HCT116 (cell line): ENCODE measurements around the gene AGTRAP. TPM values are rescaled to one million over a fixed set of nuclear protein-coding genes. Genes with fewer than 3 reads are reported as not detected.
A peak's percentile ranks its signal among the peaks of the same experiment; 100 is the strongest.

ENCODE experiments used
- ATAC-seq: fragments of 200-7000 bp; cut with Tn5 transposase; 2 replicates; pipeline ENCODE4 v1.9.1; 2020; ENCODE audit warnings: mild to moderate bottlenecking, moderate library complexity
- BruUV-seq: library from RNA; stranded (reverse); fragments of 400-500 nt; replicated peaks from 2 replicates; lab custom pipeline; 2021; lab: Mats Ljungman, UMichigan
- CTCF ChIA-PET: fragments of 300-600 bp; sonication (Branson Sonifier 250); formaldehyde crosslinking; loops from one replicate; lab custom pipeline; 2021; ENCODE audit warnings: antibody characterized with exemption; lab: Charles Lee
- POLR2A ChIA-PET: fragments of 300-600, 350-600 bp; sonication (Branson Sonifier 250); formaldehyde crosslinking; loops from one replicate; lab custom pipeline; 2021; ENCODE audit warnings: antibody characterized with exemption; lab: Charles Lee
- RAD21 ChIA-PET, 2 experiments: fragments of 300-600 bp; sonication (Branson Sonifier 250); formaldehyde crosslinking; loops; one replicate each; lab custom pipeline; 2023; ENCODE audit warnings: low total read pairs in 2 of 2; ENCODE audit not compliant: uncharacterized antibody in 2 of 2, unreplicated experiment in 2 of 2, low non-redundant PET in 1 of 2; lab: Charles Lee
- DNase-seq: peaks from one replicate; pipeline ENCODE4 v3.0.0-alpha.2; 2010; ENCODE audit warnings: low read depth, low spot score
- H2AFZ ChIP-seq: fragments of 200-600 bp; shearing (Covaris generic), sonication (generic); 2 replicates; pipeline ENCODE4 v1.6.1; 2017; ENCODE audit warnings: low read depth, mixed run types, mixed read lengths, antibody characterized with exemption, low read length; ENCODE audit not compliant: poor library complexity, severe bottlenecking
- H3K27ac ChIP-seq: 2 replicates; pipeline ENCODE4 v1.5.1; 2012; ENCODE audit warnings: low read depth, low read length
- H3K27me3 ChIP-seq: fragments of 200-600 bp; sonication (generic); 2 replicates; pipeline ENCODE4 v1.6.1; 2016; ENCODE audit warnings: mixed run types, low read length, mixed read lengths; ENCODE audit not compliant: insufficient read depth
- H3K36me3 ChIP-seq, 2 experiments: fragments of 200-500 bp in 1 of 2; fragments of 200-600 bp in 1 of 2; sonication (Bioruptor generic) in 1 of 2; sonication (generic) in 1 of 2; 2 replicates each; pipeline versions ENCODE4 v1.5.1 to v1.6.1; 2014 to 2016; ENCODE audit warnings: low read length in 2 of 2, inconsistent platforms in 1 of 2, mixed read lengths in 1 of 2, mixed run types in 1 of 2; ENCODE audit not compliant: insufficient read depth in 2 of 2, control insufficient read depth in 1 of 2
- H3K4me1 ChIP-seq, 2 experiments: fragments of 200-600 bp in 1 of 2; sonication (generic) in 1 of 2; 2 replicates each; pipeline versions ENCODE4 v1.5.1 to v1.6.1; 2012 to 2017; ENCODE audit warnings: low read length in 2 of 2, inconsistent platforms in 1 of 2, mild to moderate bottlenecking in 1 of 2, mixed read lengths in 1 of 2, mixed run types in 1 of 2, moderate library complexity in 1 of 2; ENCODE audit not compliant: insufficient read depth in 2 of 2, control insufficient read depth in 1 of 2
- H3K4me2 ChIP-seq: fragments of 200-600 bp; sonication (generic); 2 replicates; pipeline ENCODE4 v1.6.1; 2017; ENCODE audit warnings: mixed run types, low read length, mixed read lengths
- H3K4me3 ChIP-seq, 2 experiments: fragments of 200-600 bp in 1 of 2; sonication (generic) in 1 of 2; replicated peaks in 1 of 2; 2 replicates each; pipeline ENCODE4 v1.5.1; 2011 to 2016; ENCODE audit warnings: low read length in 2 of 2, control low read depth in 1 of 2, low read depth in 1 of 2, mild to moderate bottlenecking in 1 of 2, mixed read lengths in 1 of 2, mixed run types in 1 of 2
- H3K79me2 ChIP-seq: fragments of 200-600 bp; sonication (generic); 2 replicates; pipeline ENCODE4 v1.6.1; 2017; ENCODE audit warnings: mild to moderate bottlenecking, mixed run types, low read length, moderate library complexity, mixed read lengths; ENCODE audit not compliant: insufficient read depth
- H3K9ac ChIP-seq: fragments of 200-600 bp; sonication (generic); 2 replicates; pipeline ENCODE4 v1.6.1; 2016; ENCODE audit warnings: low read length, mixed read lengths
- H3K9me2 ChIP-seq: fragments of 200-600 bp; sonication (generic), shearing (Covaris generic); 2 replicates; pipeline ENCODE4 v1.6.1; 2017; ENCODE audit warnings: mixed run types, mild to moderate bottlenecking, moderate library complexity; ENCODE audit not compliant: insufficient read depth
- H3K9me3 ChIP-seq, 2 experiments: fragments of 200-500 bp in 1 of 2; fragments of 200-600 bp in 1 of 2; sonication (Bioruptor generic) in 1 of 2; sonication (generic) in 1 of 2; 2 replicates each; pipeline ENCODE4 v1.6.1; 2014 to 2017; ENCODE audit warnings: low read length in 2 of 2, mixed read lengths in 2 of 2, inconsistent platforms in 1 of 2, low read depth in 1 of 2, mild to moderate bottlenecking in 1 of 2, mixed run types in 1 of 2, moderate library complexity in 1 of 2; ENCODE audit not compliant: control insufficient read depth in 1 of 2, insufficient read depth in 1 of 2
- H4K20me1 ChIP-seq: fragments of 200-600 bp; sonication (generic), shearing (Covaris generic); 2 replicates; pipeline ENCODE4 v1.6.1; 2017; ENCODE audit warnings: mixed run types, mild to moderate bottlenecking, moderate library complexity; ENCODE audit not compliant: insufficient read depth
- CBX3 ChIP-seq: IDR thresholded peaks from 2 replicates; pipeline ENCODE4 v1.6.1; 2012; ENCODE audit warnings: low read depth
- CEBPB ChIP-seq: IDR thresholded peaks from 2 replicates; pipeline ENCODE4 v1.6.1; 2012; ENCODE audit warnings: low read depth
- ELF1 ChIP-seq: IDR thresholded peaks from 2 replicates; pipeline ENCODE4 v1.6.1; 2012; ENCODE audit warnings: low read depth, borderline replicate concordance
- EZH2 ChIP-seq: fragments of 200-600 bp; sonication (generic); IDR thresholded peaks from 2 replicates; pipeline ENCODE4 v1.6.1; 2017; ENCODE audit warnings: antibody characterized with exemption, mixed run types
- EZH2phosphoT487 ChIP-seq: fragments of 200-600 bp; IDR thresholded peaks from 2 replicates; pipeline ENCODE4 v1.6.1; 2018; ENCODE audit warnings: antibody characterized with exemption, borderline replicate concordance
- POLR2AphosphoS5 ChIP-seq: IDR thresholded peaks from 2 replicates; pipeline ENCODE4 v1.6.1; 2011; ENCODE audit warnings: mild to moderate bottlenecking, low read depth, low read length, moderate library complexity
- SIN3A ChIP-seq: IDR thresholded peaks from 2 replicates; pipeline ENCODE4 v1.6.1; 2012; ENCODE audit warnings: low read depth
- YY1 ChIP-seq: IDR thresholded peaks from 2 replicates; pipeline ENCODE4 v1.6.1; 2011; ENCODE audit warnings: low read length, low read depth, moderate library complexity, mild to moderate bottlenecking; ENCODE audit not compliant: insufficient replicate concordance; ENCODE audit errors: extremely low read depth
- intact Hi-C: fragments of 100-400 bp; cut with micrococcal nuclease; formaldehyde crosslinking; loops from 2 replicates; pipeline ENCODE4 v1.10.0; 2022
- total RNA-seq: library from RNA; stranded (reverse); gene quantifications from one replicate; pipeline ENCODE4 v1.2.1, GENCODE V29; 2021; ENCODE audit not compliant: unreplicated experiment

The AGTRAP gene
- total RNA-seq, 1 experiment from 2014 or later = 49.0 TPM

- H3K4me2 ChIP-seq = no peak overlapping the region
- no peaks in the 10 kb centered on the region for H3K27me3 ChIP-seq
- CTCF ChIA-PET = no interaction called here
- no peaks in the 10 kb centered on the region for H3K9me2 ChIP-seq
- ATAC-seq (no peak), DNase-seq (no peak)
- 0 out of 2 replicates have a peak, but pooled peaks have one; percentile 17 for TF ChIP-seq CBX3
- TF ChIP-seq EZH2 = no peak
- no peak overlapping the region for H3K4me3 ChIP-seq
- H3K27ac ChIP-seq = no peak overlapping the region
- H2AFZ ChIP-seq = no peak overlapping the region
- no peaks in the 10 kb centered on the region for H3K36me3 ChIP-seq
- BruUV-seq = no TSS peak
- intact Hi-C loops = no loop called here
- POLR2A ChIA-PET = no interaction called here
- H3K9me3 ChIP-seq = no peaks in the 10 kb centered on the region; a peak in 1 of 4 replicates
- no peak overlapping the region for H3K9ac ChIP-seq
- H4K20me1 ChIP-seq = no peaks in the 10 kb centered on the region
- H3K4me1 ChIP-seq = peaks cover 0 to 6% of the 10 kb centered on the region in 2 experiments; a peak in 1 of 4 replicates
- H3K79me2 ChIP-seq = no peaks in the 10 kb centered on the region
- RAD21 ChIA-PET = no interaction called here
Measured at GRCh38 chr1:11757047-11757446, 21.1 kb downstream of the AGTRAP start.

- no peaks in the 10 kb centered on the region for H3K36me3 ChIP-seq
- H3K27ac ChIP-seq = no peak overlapping the region
- TF ChIP-seq CEBPB (no peak), EZH2 (no peak), POLR2AphosphoS5 (no peak), SIN3A (no peak), ELF1 (no peak), YY1 (no peak), EZH2phosphoT487 (no peak), CBX3 (no peak)
- no peak for DNase-seq
- no peak overlapping the region for H2AFZ ChIP-seq
- no peak for ATAC-seq
- H3K9ac ChIP-seq = no peak overlapping the region
- no peaks in the 10 kb centered on the region for H3K27me3 ChIP-seq
- intact Hi-C loops = no loop called here
- no peaks in the 10 kb centered on the region for H4K20me1 ChIP-seq
- no peaks in the 10 kb centered on the region for H3K9me2 ChIP-seq
- no peaks in the 10 kb centered on the region; a peak in 1 of 4 replicates for H3K9me3 ChIP-seq
- H3K4me1 ChIP-seq = peaks cover 0 to 8% of the 10 kb centered on the region in 2 experiments; a peak in 1 of 4 replicates
- POLR2A ChIA-PET = no interaction called here
- H3K79me2 ChIP-seq = no peaks in the 10 kb centered on the region
- RAD21 ChIA-PET = no interaction called here
- H3K4me3 ChIP-seq = no peak overlapping the region
- BruUV-seq = no TSS peak
- CTCF ChIA-PET = no interaction called here
- H3K4me2 ChIP-seq = no peak overlapping the region
Measured at GRCh38 chr1:11759791-11760190, 23.9 kb downstream of the AGTRAP start.
